IMR-90 (cell line): ENCODE measurements around the gene TMOD2.

Source experiments
- BHLHE40 ChIP-seq: fragments of 150-350 bp; IDR thresholded peaks from 2 replicates; pipeline ENCODE4 v1.6.1; 2016; ENCODE audit warnings: mild to moderate bottlenecking, low read depth, low read length
- CEBPB ChIP-seq: IDR thresholded peaks from 2 replicates; pipeline ENCODE4 v1.6.1; 2012; ENCODE audit warnings: low read depth, low read length, improper control_type of control experiment
- CTCF ChIP-seq: conservative IDR thresholded peaks from 2 replicates; pipeline ENCODE4 v1.5.1; 2012; ENCODE audit warnings: mild to moderate bottlenecking, low read depth, low read length, improper control_type of control experiment
- FOS ChIP-seq: fragments of 150-350 bp; IDR thresholded peaks from 2 replicates; pipeline ENCODE4 v1.6.1; 2016; ENCODE audit warnings: low read depth, low read length
- MXI1 ChIP-seq: IDR thresholded peaks from 2 replicates; pipeline ENCODE4 v1.6.1; 2012; ENCODE audit warnings: low read depth, mild to moderate bottlenecking, low read length, moderate library complexity, borderline replicate concordance
- POLR2A ChIP-seq: IDR thresholded peaks from 2 replicates; pipeline ENCODE4 v1.6.1; 2012; ENCODE audit warnings: mild to moderate bottlenecking, low read depth, low read length
- RAD21 ChIP-seq: IDR thresholded peaks from 2 replicates; pipeline ENCODE4 v1.6.1; 2012; ENCODE audit warnings: low read length, improper control_type of control experiment
- RCOR1 ChIP-seq: IDR thresholded peaks from 2 replicates; pipeline ENCODE4 v1.6.1; 2012; ENCODE audit warnings: mild to moderate bottlenecking, low read length, improper control_type of control experiment; ENCODE audit not compliant: insufficient replicate concordance
- SMC3 ChIP-seq: fragments of 150-350 bp; IDR thresholded peaks from 2 replicates; pipeline ENCODE4 v1.6.1; 2016; ENCODE audit warnings: low read depth, mild to moderate bottlenecking, antibody characterized with exemption, low read length, moderate library complexity
- TF ChIP-seq, protein P1 (sequence below): fragments of 150-350 bp; IDR thresholded peaks from 2 replicates; pipeline ENCODE4 v1.6.1; 2016; ENCODE audit warnings: low read depth, mild to moderate bottlenecking, low read length, moderate library complexity, borderline replicate concordance
- TF ChIP-seq, protein P2 (sequence below): fragments of 150-350 bp; IDR thresholded peaks from 2 replicates; pipeline ENCODE4 v1.6.1; 2017; ENCODE audit warnings: mild to moderate bottlenecking, antibody characterized with exemption, low read length, low read depth

DNA sequence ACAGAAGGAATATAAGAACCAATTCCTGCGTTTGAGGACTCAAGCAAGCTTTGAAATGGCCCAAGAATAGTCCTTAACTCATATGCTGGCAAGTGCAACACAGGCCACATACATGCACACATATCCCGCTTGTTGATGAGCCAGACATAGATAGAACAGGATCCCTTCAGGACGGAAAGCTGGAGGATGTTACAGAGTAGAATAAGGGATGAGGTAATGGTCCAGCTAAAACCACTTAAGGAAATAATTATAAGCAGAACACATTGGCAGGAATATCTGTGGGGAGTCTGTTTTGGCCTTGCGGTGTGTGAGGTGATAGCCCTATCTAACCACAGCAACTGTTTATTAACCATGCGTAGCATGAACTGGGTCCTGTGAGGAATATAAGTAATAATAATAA, 45.1 kb upstream of the TMOD2 start:
- TF ChIP-seq CTCF (no peak), BHLHE40 (no peak), RAD21 (no peak), SMC3 (no peak), RCOR1 (no peak), POLR2A (no peak), MXI1 (no peak), CEBPB (no peak), FOS (no peak)
- TF ChIP-seq, protein P1, sequence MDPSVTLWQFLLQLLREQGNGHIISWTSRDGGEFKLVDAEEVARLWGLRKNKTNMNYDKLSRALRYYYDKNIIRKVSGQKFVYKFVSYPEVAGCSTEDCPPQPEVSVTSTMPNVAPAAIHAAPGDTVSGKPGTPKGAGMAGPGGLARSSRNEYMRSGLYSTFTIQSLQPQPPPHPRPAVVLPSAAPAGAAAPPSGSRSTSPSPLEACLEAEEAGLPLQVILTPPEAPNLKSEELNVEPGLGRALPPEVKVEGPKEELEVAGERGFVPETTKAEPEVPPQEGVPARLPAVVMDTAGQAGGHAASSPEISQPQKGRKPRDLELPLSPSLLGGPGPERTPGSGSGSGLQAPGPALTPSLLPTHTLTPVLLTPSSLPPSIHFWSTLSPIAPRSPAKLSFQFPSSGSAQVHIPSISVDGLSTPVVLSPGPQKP, result no peak
- TF ChIP-seq, protein P2, sequence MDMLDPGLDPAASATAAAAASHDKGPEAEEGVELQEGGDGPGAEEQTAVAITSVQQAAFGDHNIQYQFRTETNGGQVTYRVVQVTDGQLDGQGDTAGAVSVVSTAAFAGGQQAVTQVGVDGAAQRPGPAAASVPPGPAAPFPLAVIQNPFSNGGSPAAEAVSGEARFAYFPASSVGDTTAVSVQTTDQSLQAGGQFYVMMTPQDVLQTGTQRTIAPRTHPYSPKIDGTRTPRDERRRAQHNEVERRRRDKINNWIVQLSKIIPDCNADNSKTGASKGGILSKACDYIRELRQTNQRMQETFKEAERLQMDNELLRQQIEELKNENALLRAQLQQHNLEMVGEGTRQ, result no peak
